T-cell (primary cell): ENCODE results near the gene TMEM39B. TPM values are rescaled to one million over a fixed set of nuclear protein-coding genes. Genes with fewer than 3 reads are reported as not detected.
A peak's percentile ranks its signal among the peaks of the same experiment; 100 is the strongest.

Experiments
- ATAC-seq, 4 experiments: fragments of 200-7000 bp in 3 of 4; fragments of 150-1000 bp in 1 of 4; cut with Tn5 transposase; replicated peaks in 1 of 4; 1 replicate in 3 of 4; 2 replicates in 1 of 4; pipeline ENCODE4 v1.10.0; 2021; ENCODE audit warnings: moderate library complexity in 3 of 4, mild to moderate bottlenecking in 2 of 4, moderate number of reproducible peaks in 1 of 4
- CTCF ChIA-PET, 2 donors: fragments of 300-600 bp; sonication (Branson Sonifier 250); formaldehyde crosslinking; loops; one replicate each; lab custom pipeline; 2022; ENCODE audit warnings: antibody characterized with exemption in 2 of 2; lab: Charles Lee
- POLR2A ChIA-PET, 2 donors: fragments of 300-600 bp; sonication (Branson Sonifier 250); formaldehyde crosslinking; loops; one replicate each; lab custom pipeline; 2022; ENCODE audit warnings: antibody characterized with exemption in 2 of 2; lab: Charles Lee
- DNase-seq, 35 experiments: peaks; one replicate each; pipeline versions ENCODE4 v3.0.0 to v3.0.0-alpha.2; 2013 to 2023
- H3K27ac ChIP-seq: one replicate; pipeline ENCODE4 v1.5.1; 2013; ENCODE audit warnings: low read length
- H3K27me3 ChIP-seq, 2 experiments: replicated peaks in 1 of 2; 1 replicate in 1 of 2; 2 replicates in 1 of 2; pipeline versions ENCODE4 v1.6.1 to v1.7.0; 2013; ENCODE audit warnings: low read length in 1 of 2, mixed read lengths in 1 of 2; ENCODE audit not compliant: control insufficient read depth in 2 of 2, insufficient read depth in 2 of 2; ENCODE audit errors: extremely low read depth in 1 of 2
- H3K36me3 ChIP-seq, 2 donors: 1 replicate in 1 of 2; 2 replicates in 1 of 2; pipeline versions ENCODE4 v1.6.1 to v1.7.0; 2013; ENCODE audit warnings: low read length in 1 of 2; ENCODE audit not compliant: control insufficient read depth in 2 of 2, insufficient read depth in 1 of 2; ENCODE audit errors: extremely low read depth in 1 of 2
- H3K4me1 ChIP-seq, 2 experiments: 1 replicate in 1 of 2; 2 replicates in 1 of 2; pipeline versions ENCODE4 v1.6.1 to v1.7.0; 2013; ENCODE audit warnings: low read length in 2 of 2, mixed read lengths in 1 of 2; ENCODE audit not compliant: insufficient read depth in 2 of 2, control insufficient read depth in 1 of 2; ENCODE audit errors: extremely low read depth in 1 of 2
- H3K4me3 ChIP-seq, 2 donors: 1 replicate in 1 of 2; 2 replicates in 1 of 2; pipeline versions ENCODE4 v1.5.1 to v1.7.0; 2013; ENCODE audit warnings: mild to moderate bottlenecking in 2 of 2, low read length in 1 of 2, moderate library complexity in 1 of 2; ENCODE audit not compliant: control insufficient read depth in 1 of 2; ENCODE audit errors: extremely low read depth in 1 of 2
- H3K9me3 ChIP-seq: 2 replicates; pipeline ENCODE4 v1.7.0; 2013
- H3K27ac Mint-ChIP-seq, 2 donors: one replicate each; pipeline ENCODE4 v1.8.0; 2020 to 2021; ENCODE audit warnings: mild to moderate bottlenecking in 2 of 2, mixed read lengths in 2 of 2
- H3K27me3 Mint-ChIP-seq, 2 donors: one replicate each; pipeline ENCODE4 v1.8.0; 2021 to 2022; ENCODE audit warnings: mixed read lengths in 2 of 2
- H3K36me3 Mint-ChIP-seq: one replicate; pipeline ENCODE4 v1.8.0; 2021; ENCODE audit warnings: mixed read lengths
- H3K4me1 Mint-ChIP-seq, 3 donors: one replicate each; pipeline ENCODE4 v1.8.0; 2020 to 2022; ENCODE audit warnings: mixed read lengths in 3 of 3, mild to moderate bottlenecking in 1 of 3
- H3K4me3 Mint-ChIP-seq, 3 donors: one replicate each; pipeline ENCODE4 v1.8.0; 2020 to 2022; ENCODE audit warnings: mild to moderate bottlenecking in 3 of 3, mixed read lengths in 3 of 3, moderate library complexity in 3 of 3
- H3K9me3 Mint-ChIP-seq, 3 donors: one replicate each; pipeline ENCODE4 v1.8.0; 2020 to 2022; ENCODE audit warnings: mixed read lengths in 3 of 3
- WGBS: methylation state at CpG from one replicate; pipeline ENCODE4 v1.1.5; 2013; ENCODE audit warnings: missing lambda C conversion rate; ENCODE audit not compliant: insufficient coverage; 5-methylcytosine and 5-hydroxymethylcytosine counted together
- total RNA-seq, 35 experiments: library from RNA in 6 of 35; stranded (reverse) in 6 of 35; fragments of 120-200 nt in 1 of 35; gene quantifications; one replicate each; pipeline versions ENCODE4 v1.2.1 to v1.2.4 and lab custom pipeline; 2013 to 2026

Gene TMEM39B
- total RNA-seq, 5 donors from 2014 or later (not counting 1 experiment from before 2014, with no cell fraction given): 14.5 to 28.1 (median 24.5) TPM

GRCh38 chr1:32035119-32035518 lies 37.6 kb upstream of the TMEM39B start:
- no peaks in the 10 kb centered on the region for H3K27me3 Mint-ChIP-seq
- POLR2A ChIA-PET: interaction anchor here in 1 of 2 donors (0.6 kb wide), 1 partner anchor 16 kb away, joined by 3 read pairs; no protein-coding TSS in a partner anchor

GRCh38 chr1:32040711-32041110 lies 32.0 kb upstream of the TMEM39B start:
- peaks cover 54% of the 10 kb centered on the region for H3K36me3 Mint-ChIP-seq
- POLR2A ChIA-PET: no interaction called here

More at GRCh38 chr1:32035119-32035518, 37.6 kb upstream of the TMEM39B start:
- Histone ChIP-seq H3K9me3 (no peaks in the 10 kb centered on the region), H3K4me3 (no peak overlapping the region), H3K27me3 (no peaks in the 10 kb centered on the region), H3K27ac (no peak overlapping the region), H3K36me3 (peaks cover 8 to 82% of the 10 kb centered on the region in 2 donors), H3K4me1 (no peaks in the 10 kb centered on the region)
- peak in 2 of 4 experiments; percentile 32 to 82 for ATAC-seq
- Mint-ChIP-seq H3K4me3 (no peak overlapping the region), H3K9me3 (no peaks in the 10 kb centered on the region), H3K4me1 (peaks cover 38 to 52% (median 38%) of the 10 kb centered on the region in 3 donors), H3K27ac (peak overlapping the region; percentile 9 to 19), H3K36me3 (peaks cover 59% of the 10 kb centered on the region)
- peak in 1 of 35 experiments; percentile 29 for DNase-seq
- WGBS: 27% methylated on average over 1 of the region's 3 CpGs
- CTCF ChIA-PET: interaction anchor here in 1 of 2 donors (1.1 kb wide), 1 partner anchor 26 kb away, joined by 3 read pairs; no protein-coding TSS in a partner anchor

GRCh38 chr1:32042330-32042729 lies 30.4 kb upstream of the TMEM39B start:
- no peaks in the 10 kb centered on the region for H3K9me3 ChIP-seq
- DNase-seq (no peak), ATAC-seq (no peak)
- H3K4me1 ChIP-seq: no peaks in the 10 kb centered on the region
- H3K27ac ChIP-seq: no peak overlapping the region
- 95% methylated on average over 4 of the region's 5 CpGs for WGBS
- H3K36me3 ChIP-seq: peaks cover 7 to 75% of the 10 kb centered on the region in 2 donors
- H3K4me3 ChIP-seq: no peak overlapping the region
- ChIA-PET POLR2A (interaction anchor here in 1 of 2 donors (0.7 kb wide), 1 partner anchor 31 kb away, joined by 7 read pairs; no protein-coding TSS in a partner anchor), CTCF (no interaction called here)
- peaks cover 46% of the 10 kb centered on the region for H3K36me3 Mint-ChIP-seq
- H3K4me3 Mint-ChIP-seq: no peak overlapping the region
- no peaks in the 10 kb centered on the region for H3K9me3 Mint-ChIP-seq
- H3K4me1 Mint-ChIP-seq: peaks cover 0 to 6% (median 0%) of the 10 kb centered on the region in 3 donors
- no peaks in the 10 kb centered on the region for H3K27me3 ChIP-seq
- H3K27ac Mint-ChIP-seq: no peak overlapping the region
- no peaks in the 10 kb centered on the region for H3K27me3 Mint-ChIP-seq

More at GRCh38 chr1:32040711-32041110, 32.0 kb upstream of the TMEM39B start:
- Mint-ChIP-seq H3K4me1 (peaks cover 2 to 8% (median 4%) of the 10 kb centered on the region in 3 donors), H3K27me3 (no peaks in the 10 kb centered on the region), H3K4me3 (no peak overlapping the region), H3K27ac (no peak overlapping the region), H3K9me3 (no peaks in the 10 kb centered on the region)
- ATAC-seq (no peak), DNase-seq (no peak)
- Histone ChIP-seq H3K4me1 (no peaks in the 10 kb centered on the region), H3K9me3 (no peaks in the 10 kb centered on the region), H3K27ac (no peak overlapping the region), H3K27me3 (no peaks in the 10 kb centered on the region), H3K36me3 (peaks cover 15 to 76% of the 10 kb centered on the region in 2 donors), H3K4me3 (no peak overlapping the region)
- CTCF ChIA-PET: interaction anchor here in 1 of 2 donors (0.6 kb wide), 1 partner anchor 367 kb away, joined by 6 read pairs; no protein-coding TSS in a partner anchor
- 100% methylated on average over 2 of the region's 3 CpGs for whole genome bisulfite sequencing

GRCh38 chr1:32044234-32044633 lies 28.5 kb upstream of the TMEM39B start:
- no peaks in the 10 kb centered on the region for H3K27me3 Mint-ChIP-seq
- ChIA-PET CTCF (interaction anchor here (0.6 to 0.8 kb wide), 2 partner anchors 9 to 104 kb away, joined by 3 read pairs; no protein-coding TSS in a partner anchor), POLR2A (interaction anchor here (0.6 kb wide), 2 partner anchors 19 to 105 kb away, joined by 3 to 5 read pairs; no protein-coding TSS in a partner anchor)
- H3K4me3 Mint-ChIP-seq: no peak overlapping the region
- H3K4me1 ChIP-seq: no peaks in the 10 kb centered on the region
- peaks cover 43% of the 10 kb centered on the region for H3K36me3 Mint-ChIP-seq
- no peak overlapping the region for H3K27ac ChIP-seq
- ATAC-seq: no peak
- no peaks in the 10 kb centered on the region for H3K9me3 ChIP-seq
- WGBS: no CpG with 5 or more reads among the region's 1 CpG
- H3K4me1 Mint-ChIP-seq: peaks cover 0 to 2% (median 0%) of the 10 kb centered on the region in 3 donors
- peaks cover 7 to 72% of the 10 kb centered on the region in 2 donors for H3K36me3 ChIP-seq
- H3K27ac Mint-ChIP-seq: no peak overlapping the region
- no peak for DNase-seq
- no peaks in the 10 kb centered on the region for H3K9me3 Mint-ChIP-seq
- no peaks in the 10 kb centered on the region for H3K27me3 ChIP-seq
- no peak overlapping the region for H3K4me3 ChIP-seq

GRCh38 chr1:32045772-32046171 lies 27.0 kb upstream of the TMEM39B start:
- Histone ChIP-seq H3K36me3 (peaks cover 7 to 62% of the 10 kb centered on the region in 2 donors), H3K27ac (no peak overlapping the region), H3K4me3 (no peak overlapping the region), H3K9me3 (no peaks in the 10 kb centered on the region), H3K27me3 (no peaks in the 10 kb centered on the region), H3K4me1 (no peaks in the 10 kb centered on the region)
- ATAC-seq (no peak), DNase-seq (no peak)
- H3K27ac Mint-ChIP-seq: no peak overlapping the region
- POLR2A ChIA-PET: interaction anchor here in 1 of 2 donors (0.5 kb wide), 1 partner anchor 61 kb away, joined by 9 read pairs; no protein-coding TSS in a partner anchor
- no peaks in the 10 kb centered on the region for H3K9me3 Mint-ChIP-seq
- peaks cover 36% of the 10 kb centered on the region for H3K36me3 Mint-ChIP-seq
- CTCF ChIA-PET: interaction anchor here (0.6 kb wide), 2 partner anchors 104 to 830 kb away, joined by 3 to 4 read pairs; no protein-coding TSS in a partner anchor
- WGBS: 100% methylated on average over 1 of the region's 2 CpGs
- H3K4me1 Mint-ChIP-seq: no peaks in the 10 kb centered on the region
- H3K27me3 Mint-ChIP-seq: no peaks in the 10 kb centered on the region
- no peak overlapping the region for H3K4me3 Mint-ChIP-seq

- CTCF ChIA-PET: no interaction called here
- peaks cover 3 to 57% of the 10 kb centered on the region in 2 donors for H3K36me3 ChIP-seq
Measured at GRCh38 chr1:32047701-32048100, 25.0 kb upstream of the TMEM39B start.

More at GRCh38 chr1:32047701-32048100, 25.0 kb upstream of the TMEM39B start:
- Histone ChIP-seq H3K9me3 (no peaks in the 10 kb centered on the region), H3K4me1 (no peaks in the 10 kb centered on the region), H3K4me3 (no peak overlapping the region), H3K27me3 (no peaks in the 10 kb centered on the region), H3K27ac (no peak overlapping the region)
- H3K36me3 Mint-ChIP-seq: peaks cover 30% of the 10 kb centered on the region
- no peak for ATAC-seq
- no peaks in the 10 kb centered on the region for H3K9me3 Mint-ChIP-seq
- POLR2A ChIA-PET: interaction anchor here in 1 of 2 donors (0.6 kb wide), 1 partner anchor 572 kb away, joined by 3 read pairs; no protein-coding TSS in a partner anchor
- no peak overlapping the region for H3K4me3 Mint-ChIP-seq
- H3K27me3 Mint-ChIP-seq: no peaks in the 10 kb centered on the region
- peak overlapping the region in 1 of 2 donors; percentile 25 for H3K27ac Mint-ChIP-seq
- no peaks in the 10 kb centered on the region for H3K4me1 Mint-ChIP-seq
- no peak for DNase-seq
